ENCODE measurements around the gene CLMP. TPM values are rescaled to one million over a fixed set of nuclear protein-coding genes. Genes with fewer than 3 reads are reported as not detected.

CLMP gene
- polyA plus RNA-seq, 1 donor (not counting 4 experiments of a cell fraction or from before 2014, with no cell fraction given) = 2.7 TPM

GRCh38 chr11:123076484-123076883, 118.6 kb downstream of the CLMP start:
- Histone ChIP-seq H3K4me3 (ENCODE audit: control insufficient read depth in 2 of 3, extremely low read depth in 1 of 3, insufficient read depth in 2 of 3, low read depth in 1 of 3, low read length in 3 of 3) (no peak overlapping the region), H3K27me3 (ENCODE audit: control insufficient read depth, extremely low read depth, insufficient read depth, low read length) (no peaks in the 10 kb centered on the region), H3K9me3 (ENCODE audit: control insufficient read depth, low read depth, low read length) (no peaks in the 10 kb centered on the region), H2AFZ (ENCODE audit: control insufficient read depth, low read length) (no peak overlapping the region), H4K20me1 (ENCODE audit: control insufficient read depth, extremely low read depth, insufficient read depth, low read length) (no peaks in the 10 kb centered on the region), H3K27ac (ENCODE audit: control insufficient read depth, insufficient read depth, low read length) (no peak overlapping the region), H3K9me1 (ENCODE audit: control insufficient read depth, extremely low read depth, insufficient read depth, low read length) (no peaks in the 10 kb centered on the region), H3K79me2 (ENCODE audit: control insufficient read depth, insufficient read depth, low read length) (no peaks in the 10 kb centered on the region), H3K36me3 (ENCODE audit: control insufficient read depth in 2 of 2, extremely low read depth in 1 of 2, insufficient read depth in 2 of 2, low read length in 2 of 2) (peaks cover 1 to 4% of the 10 kb centered on the region in 2 experiments), H3K4me2 (ENCODE audit: control insufficient read depth, extremely low read depth, insufficient read depth, low read depth, low read length) (no peak overlapping the region), H3K9ac (ENCODE audit: control insufficient read depth, extremely low read depth, insufficient read depth, low read length) (no peak overlapping the region), H3K4me1 (ENCODE audit: control insufficient read depth, extremely low read depth, insufficient read depth, low read length) (no peaks in the 10 kb centered on the region)
- FAIRE-seq = no peak
- DNase-seq (ENCODE audit: low read depth, low spot score) = no peak
- dilution Hi-C loops (cut with MboI; ENCODE audit: extremely low pct_ligation_motif_present, low sequenced_read_pairs) = no loop called here
- TF ChIP-seq CTCF (optimal IDR thresholded peaks at IDR 0.05 in 1 of 3, IDR thresholded peaks at IDR 0.05 in 1 of 3, conservative IDR thresholded peaks at IDR 0.05 in 1 of 3; ENCODE audit: extremely low read depth in 1 of 3, insufficient read depth in 2 of 3, low read length in 3 of 3) (no peak), EZH2 (IDR thresholded peaks at IDR 0.05; ENCODE audit: low read length) (no peak)

- H3K4me2 ChIP-seq (ENCODE audit: control insufficient read depth, extremely low read depth, insufficient read depth, low read depth, low read length) = no peak overlapping the region
- no peak for FAIRE-seq
- H3K27ac ChIP-seq (ENCODE audit: control insufficient read depth, insufficient read depth, low read length) = no peak overlapping the region
- H2AFZ ChIP-seq (ENCODE audit: control insufficient read depth, low read length) = no peak overlapping the region
- H3K9me1 ChIP-seq (ENCODE audit: control insufficient read depth, extremely low read depth, insufficient read depth, low read length) = no peaks in the 10 kb centered on the region
- DNase-seq (ENCODE audit: low read depth, low spot score) = no peak
- no peaks in the 10 kb centered on the region for H4K20me1 ChIP-seq (ENCODE audit: control insufficient read depth, extremely low read depth, insufficient read depth, low read length)
- H3K4me3 ChIP-seq (ENCODE audit: control insufficient read depth in 2 of 3, extremely low read depth in 1 of 3, insufficient read depth in 2 of 3, low read depth in 1 of 3, low read length in 3 of 3) = no peak overlapping the region
- dilution Hi-C loops (cut with MboI; ENCODE audit: extremely low pct_ligation_motif_present, low sequenced_read_pairs) = no loop called here
- H3K79me2 ChIP-seq (ENCODE audit: control insufficient read depth, insufficient read depth, low read length) = no peaks in the 10 kb centered on the region
- no peak for TF ChIP-seq CTCF (optimal IDR thresholded peaks at IDR 0.05 in 1 of 3, IDR thresholded peaks at IDR 0.05 in 1 of 3, conservative IDR thresholded peaks at IDR 0.05 in 1 of 3; ENCODE audit: extremely low read depth in 1 of 3, insufficient read depth in 2 of 3, low read length in 3 of 3)
- no peak for TF ChIP-seq EZH2 (IDR thresholded peaks at IDR 0.05; ENCODE audit: low read length)
- peaks cover 1 to 4% of the 10 kb centered on the region in 2 experiments for H3K36me3 ChIP-seq (ENCODE audit: control insufficient read depth in 2 of 2, extremely low read depth in 1 of 2, insufficient read depth in 2 of 2, low read length in 2 of 2)
- H3K9ac ChIP-seq (ENCODE audit: control insufficient read depth, extremely low read depth, insufficient read depth, low read length) = no peak overlapping the region
- H3K27me3 ChIP-seq (ENCODE audit: control insufficient read depth, extremely low read depth, insufficient read depth, low read length) = no peaks in the 10 kb centered on the region
- H3K9me3 ChIP-seq (ENCODE audit: control insufficient read depth, low read depth, low read length) = no peaks in the 10 kb centered on the region
- H3K4me1 ChIP-seq (ENCODE audit: control insufficient read depth, extremely low read depth, insufficient read depth, low read length) = no peaks in the 10 kb centered on the region
These were observed 121.5 kb downstream of the CLMP start for GRCh38 chr11:123073343-123074057.

Data from keratinocyte (primary cell).